ENCODE data around the gene ABLIM2. TPM values are rescaled to one million over a fixed set of nuclear protein-coding genes. Genes with fewer than 3 reads are reported as not detected.

ABLIM2 gene
- total and polyA plus RNA-seq, 10 of the 15 experiments (the other 5 are each of a cell fraction or from before 2014, with no cell fraction given) = 0.03 to 0.15 (median 0.05) TPM; not detected in 7

- no peak overlapping the region for H3K4me2 ChIP-seq (ENCODE audit: control insufficient read depth, insufficient read depth)
- H3K4me3 ChIP-seq = no peak overlapping the region
- BruUV-seq (replicated peaks) = no TSS peak
- ATAC-seq (no peak), DNase-seq (ENCODE audit: low read depth, low spot score) (no peak), FAIRE-seq (no peak)
- no peaks in the 10 kb centered on the region for H3K4me1 ChIP-seq (ENCODE audit: control insufficient read depth, insufficient read depth, low read length)
- SMC1A ChIA-PET (ENCODE audit: uncharacterized antibody, unreplicated experiment) = no interaction called here
- no peaks in the 10 kb centered on the region for H3K79me2 ChIP-seq (ENCODE audit: control insufficient read depth, insufficient read depth, low read length)
- TF ChIP-seq NFYA (IDR thresholded peaks at IDR 0.05; ENCODE audit: borderline replicate concordance, low read depth, low read length) (no peak), NFXL1 (IDR thresholded peaks at IDR 0.05; ENCODE audit: borderline replicate concordance) (no peak)
- CTCF ChIA-PET = no interaction called here
- H4K20me1 ChIP-seq (ENCODE audit: control insufficient read depth, insufficient read depth) = no peaks in the 10 kb centered on the region
- POLR2A ChIA-PET = no interaction called here
- RAD21 ChIA-PET (ENCODE audit: unreplicated experiment) = no interaction called here
- H2AFZ ChIP-seq (ENCODE audit: control insufficient read depth, low read depth, low read length) = no peak overlapping the region
- H3K27ac ChIP-seq (ENCODE audit: control insufficient read depth, insufficient read depth) = no peak overlapping the region
- in situ Hi-C loops (cut with MboI) = no loop called here
- H3K9me3 ChIP-seq (replicated peaks; ENCODE audit: control insufficient read depth, insufficient read depth, low read length) = no peaks in the 10 kb centered on the region
- peaks cover 0 to 2% of the 10 kb centered on the region in 2 experiments; a peak in 2 of 4 replicates for H3K27me3 ChIP-seq (replicated peaks in 1 of 2; ENCODE audit: control insufficient read depth in 2 of 2, insufficient read depth in 2 of 2, low read length in 1 of 2)
- intact Hi-C loops (cut with micrococcal nuclease; ENCODE audit: unreplicated experiment) = no loop called here
- no peaks in the 10 kb centered on the region for H3K36me3 ChIP-seq (ENCODE audit: control insufficient read depth in 2 of 2, insufficient read depth in 2 of 2, low read length in 1 of 2)
- H3K9ac ChIP-seq (ENCODE audit: control insufficient read depth, insufficient read depth, low read length) = no peak overlapping the region
- 18% methylated on average over 18 of the region's 18 CpGs for WGBS (ENCODE audit: insufficient coverage, insufficient replicate concordance, low lambda C conversion rate, missing lambda C conversion rate)
Observed at GRCh38 chr4:8048856-8049676, 109.5 kb downstream of the ABLIM2 start.

GRCh38 chr4:8047837-8048678, 110.6 kb downstream of the ABLIM2 start:
- no peak for ATAC-seq
- ChIA-PET CTCF (no interaction called here), POLR2A (no interaction called here), SMC1A (ENCODE audit: uncharacterized antibody, unreplicated experiment) (no interaction called here), RAD21 (ENCODE audit: unreplicated experiment) (no interaction called here)
- H3K4me3 ChIP-seq = no peak overlapping the region
- no peak overlapping the region for H2AFZ ChIP-seq (ENCODE audit: control insufficient read depth, low read depth, low read length)
- no peak for DNase-seq (ENCODE audit: low read depth, low spot score)
- H3K79me2 ChIP-seq (ENCODE audit: control insufficient read depth, insufficient read depth, low read length) = no peaks in the 10 kb centered on the region
- H3K36me3 ChIP-seq (ENCODE audit: control insufficient read depth in 2 of 2, insufficient read depth in 2 of 2, low read length in 1 of 2) = no peaks in the 10 kb centered on the region
- 40% methylated on average over 21 of the region's 21 CpGs for WGBS (ENCODE audit: insufficient coverage, insufficient replicate concordance, low lambda C conversion rate, missing lambda C conversion rate)
- H3K9me3 ChIP-seq (replicated peaks; ENCODE audit: control insufficient read depth, insufficient read depth, low read length) = no peaks in the 10 kb centered on the region
- intact Hi-C loops (cut with micrococcal nuclease; ENCODE audit: unreplicated experiment) (no loop called here), in situ Hi-C loops (cut with MboI) (no loop called here)
- H3K27me3 ChIP-seq (replicated peaks in 1 of 2; ENCODE audit: control insufficient read depth in 2 of 2, insufficient read depth in 2 of 2, low read length in 1 of 2) = peaks cover 0 to 2% of the 10 kb centered on the region in 2 experiments; a peak in 2 of 4 replicates
- no peak overlapping the region for H3K27ac ChIP-seq (ENCODE audit: control insufficient read depth, insufficient read depth)
- BruUV-seq (replicated peaks) = no TSS peak
- H3K9ac ChIP-seq (ENCODE audit: control insufficient read depth, insufficient read depth, low read length) = no peak overlapping the region
- H3K4me1 ChIP-seq (ENCODE audit: control insufficient read depth, insufficient read depth, low read length) = no peaks in the 10 kb centered on the region
- no peak for FAIRE-seq
- H3K4me2 ChIP-seq (ENCODE audit: control insufficient read depth, insufficient read depth) = no peak overlapping the region
- H4K20me1 ChIP-seq (ENCODE audit: control insufficient read depth, insufficient read depth) = no peaks in the 10 kb centered on the region
- TF ChIP-seq YY1 (IDR thresholded peaks at IDR 0.05; ENCODE audit: low read depth, low read length) (no peak), ZNF217 (IDR thresholded peaks at IDR 0.05) (no peak), JUNB (IDR thresholded peaks at IDR 0.05) (no peak), CBX5 (IDR thresholded peaks at IDR 0.05; ENCODE audit: low read depth) (no peak), SMARCA5 (IDR thresholded peaks at IDR 0.05) (no peak), JUND (IDR thresholded peaks at IDR 0.05; ENCODE audit: low read depth, low read length) (no peak), NKRF (conservative IDR thresholded peaks at IDR 0.05) (no peak), CREM (IDR thresholded peaks at IDR 0.05; ENCODE audit: low read depth) (no peak), POU2F2 (IDR thresholded peaks at IDR 0.05; ENCODE audit: borderline replicate concordance, low read depth, low read length) (no peak), ATF7 (IDR thresholded peaks at IDR 0.05; ENCODE audit: low read depth) (no peak)
